ENCODE results near the gene CPXM2.

CPXM2 gene

GRCh38 chr10:123891144-123892071 is at the start of gene CPXM2:
CPXM2 (minus strand) TSS chr10:123891807; CDS start chr10:123891659, 148 bp downstream.
- H3K9ac ChIP-seq (ENCODE audit: low read length), result peak within 1 kb of the TSS; percentile 81
- peaks cover 52% of the 10 kb centered on the region for H3K4me1 ChIP-seq (ENCODE audit: insufficient read depth, low read length)
- H3K4me3 ChIP-seq (ENCODE audit: low read depth in 1 of 2, low read length in 2 of 2), result peak within 1 kb of the TSS; percentile 66 to 78
- H3K27ac ChIP-seq (ENCODE audit: low read depth, low read length), result peak within 1 kb of the TSS; percentile 97
- H3K9me3 ChIP-seq (ENCODE audit: low read length), result no peaks in the 10 kb centered on the region
- no peaks in the 10 kb centered on the region for H3K36me3 ChIP-seq (ENCODE audit: insufficient read depth, low read length)
- H3K27me3 ChIP-seq (ENCODE audit: control insufficient read depth in 1 of 2, insufficient read depth in 2 of 2, low read length in 2 of 2), result no peaks in the 10 kb centered on the region

GRCh38 chr10:123939591-123939990 is 48.0 kb upstream of the CPXM2 start:
- Histone ChIP-seq H3K4me3 (ENCODE audit: low read depth in 1 of 2, low read length in 2 of 2) (no peak overlapping the region), H3K9ac (ENCODE audit: low read length) (no peak overlapping the region), H3K27ac (ENCODE audit: low read depth, low read length) (no peak overlapping the region), H3K4me1 (ENCODE audit: insufficient read depth, low read length) (peaks cover 8% of the 10 kb centered on the region), H3K36me3 (ENCODE audit: insufficient read depth, low read length) (no peaks in the 10 kb centered on the region), H3K9me3 (ENCODE audit: low read length) (no peaks in the 10 kb centered on the region), H3K27me3 (ENCODE audit: control insufficient read depth in 1 of 2, insufficient read depth in 2 of 2, low read length in 2 of 2) (no peaks in the 10 kb centered on the region)

- Histone ChIP-seq H3K9ac (ENCODE audit: low read length) (no peak overlapping the region), H3K9me3 (ENCODE audit: low read length) (no peaks in the 10 kb centered on the region), H3K27me3 (ENCODE audit: control insufficient read depth in 1 of 2, insufficient read depth in 2 of 2, low read length in 2 of 2) (no peaks in the 10 kb centered on the region), H3K4me3 (ENCODE audit: low read depth in 1 of 2, low read length in 2 of 2) (no peak overlapping the region), H3K4me1 (ENCODE audit: insufficient read depth, low read length) (peaks cover 8% of the 10 kb centered on the region), H3K36me3 (ENCODE audit: insufficient read depth, low read length) (no peaks in the 10 kb centered on the region), H3K27ac (ENCODE audit: low read depth, low read length) (no peak overlapping the region)
Measured at GRCh38 chr10:123938890-123939289, 47.3 kb upstream of the CPXM2 start.

GRCh38 chr10:123936426-123936825 is 44.8 kb upstream of the CPXM2 start:
- H3K27me3 ChIP-seq (ENCODE audit: control insufficient read depth in 1 of 2, insufficient read depth in 2 of 2, low read length in 2 of 2), result no peaks in the 10 kb centered on the region
- H3K27ac ChIP-seq (ENCODE audit: low read depth, low read length), result no peak overlapping the region
- no peak overlapping the region for H3K9ac ChIP-seq (ENCODE audit: low read length)
- H3K9me3 ChIP-seq (ENCODE audit: low read length), result no peaks in the 10 kb centered on the region
- H3K4me3 ChIP-seq (ENCODE audit: low read depth in 1 of 2, low read length in 2 of 2), result no peak overlapping the region
- H3K4me1 ChIP-seq (ENCODE audit: insufficient read depth, low read length), result peaks cover 8% of the 10 kb centered on the region
- no peaks in the 10 kb centered on the region for H3K36me3 ChIP-seq (ENCODE audit: insufficient read depth, low read length)

- no peaks in the 10 kb centered on the region for H3K36me3 ChIP-seq (ENCODE audit: insufficient read depth, low read length)
- H3K9me3 ChIP-seq (ENCODE audit: low read length), result no peaks in the 10 kb centered on the region
- H3K4me3 ChIP-seq (ENCODE audit: low read depth in 1 of 2, low read length in 2 of 2), result no peak overlapping the region
- no peak overlapping the region for H3K27ac ChIP-seq (ENCODE audit: low read depth, low read length)
- H3K4me1 ChIP-seq (ENCODE audit: insufficient read depth, low read length), result peaks cover 9% of the 10 kb centered on the region
- no peaks in the 10 kb centered on the region for H3K27me3 ChIP-seq (ENCODE audit: control insufficient read depth in 1 of 2, insufficient read depth in 2 of 2, low read length in 2 of 2)
- no peak overlapping the region for H3K9ac ChIP-seq (ENCODE audit: low read length)
Measured at GRCh38 chr10:123935680-123936079, 44.1 kb upstream of the CPXM2 start.

GRCh38 chr10:123934846-123935245 is 43.2 kb upstream of the CPXM2 start:
- Histone ChIP-seq H3K9ac (ENCODE audit: low read length) (no peak overlapping the region), H3K36me3 (ENCODE audit: insufficient read depth, low read length) (no peaks in the 10 kb centered on the region), H3K27ac (ENCODE audit: low read depth, low read length) (no peak overlapping the region), H3K27me3 (ENCODE audit: control insufficient read depth in 1 of 2, insufficient read depth in 2 of 2, low read length in 2 of 2) (no peaks in the 10 kb centered on the region), H3K4me3 (ENCODE audit: low read depth in 1 of 2, low read length in 2 of 2) (no peak overlapping the region), H3K9me3 (ENCODE audit: low read length) (no peaks in the 10 kb centered on the region), H3K4me1 (ENCODE audit: insufficient read depth, low read length) (peaks cover 15% of the 10 kb centered on the region)

- Histone ChIP-seq H3K9ac (ENCODE audit: low read length) (no peak overlapping the region), H3K4me3 (ENCODE audit: low read depth in 1 of 2, low read length in 2 of 2) (no peak overlapping the region), H3K27me3 (ENCODE audit: control insufficient read depth in 1 of 2, insufficient read depth in 2 of 2, low read length in 2 of 2) (no peaks in the 10 kb centered on the region), H3K27ac (ENCODE audit: low read depth, low read length) (peak overlapping the region; percentile 27), H3K36me3 (ENCODE audit: insufficient read depth, low read length) (no peaks in the 10 kb centered on the region), H3K9me3 (ENCODE audit: low read length) (no peaks in the 10 kb centered on the region), H3K4me1 (ENCODE audit: insufficient read depth, low read length) (peaks cover 7% of the 10 kb centered on the region)
Measured at GRCh38 chr10:123930340-123931001, 38.9 kb upstream of the CPXM2 start.

- Histone ChIP-seq H3K27me3 (ENCODE audit: control insufficient read depth in 1 of 2, insufficient read depth in 2 of 2, low read length in 2 of 2) (no peaks in the 10 kb centered on the region), H3K36me3 (ENCODE audit: insufficient read depth, low read length) (no peaks in the 10 kb centered on the region), H3K27ac (ENCODE audit: low read depth, low read length) (no peak overlapping the region), H3K4me3 (ENCODE audit: low read depth in 1 of 2, low read length in 2 of 2) (no peak overlapping the region), H3K9ac (ENCODE audit: low read length) (no peak overlapping the region), H3K4me1 (ENCODE audit: insufficient read depth, low read length) (peaks cover 7% of the 10 kb centered on the region), H3K9me3 (ENCODE audit: low read length) (no peaks in the 10 kb centered on the region)
Measured at GRCh38 chr10:123929791-123930190, 38.2 kb upstream of the CPXM2 start.

- Histone ChIP-seq H3K9me3 (ENCODE audit: low read length) (no peaks in the 10 kb centered on the region), H3K36me3 (ENCODE audit: insufficient read depth, low read length) (no peaks in the 10 kb centered on the region), H3K9ac (ENCODE audit: low read length) (no peak overlapping the region), H3K27ac (ENCODE audit: low read depth, low read length) (no peak overlapping the region), H3K27me3 (ENCODE audit: control insufficient read depth in 1 of 2, insufficient read depth in 2 of 2, low read length in 2 of 2) (no peaks in the 10 kb centered on the region), H3K4me1 (ENCODE audit: insufficient read depth, low read length) (peaks cover 7% of the 10 kb centered on the region), H3K4me3 (ENCODE audit: low read depth in 1 of 2, low read length in 2 of 2) (no peak overlapping the region)
Measured at GRCh38 chr10:123928427-123928826, 36.8 kb upstream of the CPXM2 start.

GRCh38 chr10:123926401-123927264 is 35.0 kb upstream of the CPXM2 start:
- Histone ChIP-seq H3K27me3 (ENCODE audit: control insufficient read depth in 1 of 2, insufficient read depth in 2 of 2, low read length in 2 of 2) (no peaks in the 10 kb centered on the region), H3K4me1 (ENCODE audit: insufficient read depth, low read length) (peaks cover 7% of the 10 kb centered on the region)

GRCh38 chr10:123922126-123922525 is 30.5 kb upstream of the CPXM2 start:
- Histone ChIP-seq H3K4me1 (ENCODE audit: insufficient read depth, low read length) (no peaks in the 10 kb centered on the region), H3K9me3 (ENCODE audit: low read length) (no peaks in the 10 kb centered on the region), H3K27me3 (ENCODE audit: control insufficient read depth in 1 of 2, insufficient read depth in 2 of 2, low read length in 2 of 2) (no peaks in the 10 kb centered on the region), H3K27ac (ENCODE audit: low read depth, low read length) (no peak overlapping the region), H3K36me3 (ENCODE audit: insufficient read depth, low read length) (no peaks in the 10 kb centered on the region), H3K4me3 (ENCODE audit: low read depth in 1 of 2, low read length in 2 of 2) (no peak overlapping the region), H3K9ac (ENCODE audit: low read length) (no peak overlapping the region)

More at GRCh38 chr10:123926401-123927264, 35.0 kb upstream of the CPXM2 start:
- H3K4me3 ChIP-seq (ENCODE audit: low read depth in 1 of 2, low read length in 2 of 2), result no peak overlapping the region
- H3K36me3 ChIP-seq (ENCODE audit: insufficient read depth, low read length), result no peaks in the 10 kb centered on the region
- H3K27ac ChIP-seq (ENCODE audit: low read depth, low read length), result no peak overlapping the region
- H3K9me3 ChIP-seq (ENCODE audit: low read length), result no peaks in the 10 kb centered on the region
- no peak overlapping the region for H3K9ac ChIP-seq (ENCODE audit: low read length)
